ENCODE data around the gene ASPA.

The ASPA gene

DNA sequence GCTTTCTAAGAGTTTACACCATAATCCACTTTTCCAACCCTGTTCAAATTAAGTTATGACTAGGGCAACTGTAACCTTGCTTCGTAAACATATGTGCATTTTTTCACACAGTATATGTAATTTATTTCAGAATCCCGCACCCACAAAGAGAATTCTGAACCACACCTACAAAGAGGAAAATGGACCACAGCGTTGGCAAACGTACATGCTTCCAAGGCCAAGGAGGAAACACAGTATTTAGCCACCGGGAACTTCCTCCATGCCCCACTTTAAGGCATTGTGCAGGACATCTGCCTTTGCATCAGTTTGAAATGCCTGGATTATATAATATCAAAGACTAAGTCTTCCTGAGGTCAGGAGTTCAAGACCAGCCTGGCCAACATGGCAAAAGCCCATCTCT is 6.3 kb upstream of the ASPA start:
- TF ChIP-seq POLR2AphosphoS5 (IDR thresholded peaks at IDR 0.05; ENCODE audit: low read depth) (no peak), SPI1 (IDR thresholded peaks at IDR 0.05; ENCODE audit: borderline replicate concordance, low read depth) (no peak), CTCF (IDR thresholded peaks at IDR 0.05; ENCODE audit: insufficient read depth, low read length) (no peak), GABPA (IDR thresholded peaks at IDR 0.05; ENCODE audit: low read depth) (no peak), REST (IDR thresholded peaks at IDR 0.05; ENCODE audit: insufficient replicate concordance, low read depth) (no peak)
- H3K4me3 ChIP-seq (replicated peaks; ENCODE audit: insufficient read depth, low read length), result no peak overlapping the region
- no peaks in the 10 kb centered on the region for H3K27me3 ChIP-seq (ENCODE audit: insufficient read depth, poor library complexity, severe bottlenecking)
- no peak overlapping the region for H3K27ac ChIP-seq (replicated peaks)
- no peak for DNase-seq (ENCODE audit: low read depth in 1 of 2, low spot score in 1 of 2)

- TF ChIP-seq SPI1 (IDR thresholded peaks at IDR 0.05; ENCODE audit: borderline replicate concordance, low read depth) (no peak), REST (IDR thresholded peaks at IDR 0.05; ENCODE audit: insufficient replicate concordance, low read depth) (no peak), GABPA (IDR thresholded peaks at IDR 0.05; ENCODE audit: low read depth) (no peak), POLR2AphosphoS5 (IDR thresholded peaks at IDR 0.05; ENCODE audit: low read depth) (no peak), CTCF (IDR thresholded peaks at IDR 0.05; ENCODE audit: insufficient read depth, low read length) (no peak)
- Histone ChIP-seq H3K27me3 (ENCODE audit: insufficient read depth, poor library complexity, severe bottlenecking) (no peaks in the 10 kb centered on the region), H3K27ac (replicated peaks) (no peak within 1 kb of the TSS), H3K4me3 (replicated peaks; ENCODE audit: insufficient read depth, low read length) (no peak within 1 kb of the TSS)
- no peak for DNase-seq (ENCODE audit: low read depth in 1 of 2, low spot score in 1 of 2)
Observed at GRCh38 chr17:3471599-3471998, 4.2 kb upstream of the ASPA start, which contains the start of gene SPATA22. TSS of gene SPATA22 (minus strand) at chr17:3471819. CDS start at chr17:3469325, 2,494 bp downstream.

DNA sequence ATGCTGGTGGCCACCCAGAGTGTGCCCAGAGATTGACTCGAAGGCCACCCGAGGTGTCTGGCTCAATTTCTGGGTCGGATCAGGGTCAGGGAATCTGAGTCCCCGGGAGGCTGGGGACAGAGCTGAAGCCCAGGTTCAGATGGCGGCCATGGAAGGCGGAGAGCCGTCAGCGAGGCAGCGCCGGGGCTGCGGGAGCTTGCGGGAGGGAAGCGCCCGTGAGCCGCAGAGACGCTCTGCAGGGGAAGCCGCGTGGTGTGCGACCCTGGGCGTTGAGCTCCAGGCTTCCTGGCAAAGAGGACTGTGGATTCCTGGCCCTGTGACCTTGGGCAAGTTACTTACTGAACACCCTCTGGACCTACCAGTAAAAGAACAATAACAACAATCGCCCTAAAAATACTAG is 3.7 kb upstream of the ASPA start:
- DNase-seq (ENCODE audit: low read depth in 1 of 2, low spot score in 1 of 2), result no peak
- Histone ChIP-seq H3K27me3 (ENCODE audit: insufficient read depth, poor library complexity, severe bottlenecking) (no peaks in the 10 kb centered on the region), H3K27ac (replicated peaks) (no peak overlapping the region), H3K4me3 (replicated peaks; ENCODE audit: insufficient read depth, low read length) (no peak overlapping the region)
- TF ChIP-seq CTCF (IDR thresholded peaks at IDR 0.05; ENCODE audit: insufficient read depth, low read length) (no peak), REST (IDR thresholded peaks at IDR 0.05; ENCODE audit: insufficient replicate concordance, low read depth) (no peak), SPI1 (IDR thresholded peaks at IDR 0.05; ENCODE audit: borderline replicate concordance, low read depth) (no peak)

Measured in HL-60 (cell line).